Glutamatergic neuron (in vitro differentiated cells): Measurements from ENCODE around the gene LMO4. TPM values are rescaled to one million over a fixed set of nuclear protein-coding genes. Genes with fewer than 3 reads are reported as not detected.

Experiments
- DNase-seq: peaks from one replicate; pipeline ENCODE4 v3.0.0; 2022
- H3K27ac Mint-ChIP-seq: one replicate; pipeline ENCODE4 v1.8.0; 2020; ENCODE audit warnings: mild to moderate bottlenecking, mixed read lengths, inconsistent platforms; ENCODE audit not compliant: unreplicated experiment
- H3K27me3 Mint-ChIP-seq: one replicate; pipeline ENCODE4 v1.8.0; 2020; ENCODE audit warnings: mild to moderate bottlenecking, moderate library complexity, mixed read lengths, inconsistent platforms; ENCODE audit not compliant: unreplicated experiment
- H3K36me3 Mint-ChIP-seq: one replicate; pipeline ENCODE4 v1.8.0; 2020; ENCODE audit warnings: mild to moderate bottlenecking, mixed read lengths, inconsistent platforms; ENCODE audit not compliant: unreplicated experiment
- H3K4me1 Mint-ChIP-seq: one replicate; pipeline ENCODE4 v1.8.0; 2020; ENCODE audit warnings: mild to moderate bottlenecking, low read depth, mixed read lengths, inconsistent platforms; ENCODE audit not compliant: unreplicated experiment
- H3K4me3 Mint-ChIP-seq: one replicate; pipeline ENCODE4 v1.8.0; 2020; ENCODE audit warnings: mild to moderate bottlenecking, mixed read lengths, inconsistent platforms; ENCODE audit not compliant: unreplicated experiment
- H3K9me3 Mint-ChIP-seq: one replicate; pipeline ENCODE4 v1.8.0; 2020; ENCODE audit warnings: mild to moderate bottlenecking, moderate library complexity, mixed read lengths, inconsistent platforms; ENCODE audit not compliant: unreplicated experiment
- total RNA-seq: library from RNA; stranded (reverse); fragmentation: NEBNext Ultra II Directional; extraction: Animal tissue kit (Norgen Biotek cat#: 25700); gene quantifications from one replicate; pipeline ENCODE4 v1.2.1, GENCODE V29; 2021; ENCODE audit not compliant: unreplicated experiment
- TF ChIP-seq, protein P1 (sequence below): fragments of 200-600 bp; sonication (generic); IDR thresholded peaks from one replicate; pipeline ENCODE4 v1.5.0; 2021; ENCODE audit not compliant: partially characterized antibody, unreplicated experiment

The LMO4 gene
- total RNA-seq, 1 donor from 2014 or later = 16.5 TPM

DNA sequence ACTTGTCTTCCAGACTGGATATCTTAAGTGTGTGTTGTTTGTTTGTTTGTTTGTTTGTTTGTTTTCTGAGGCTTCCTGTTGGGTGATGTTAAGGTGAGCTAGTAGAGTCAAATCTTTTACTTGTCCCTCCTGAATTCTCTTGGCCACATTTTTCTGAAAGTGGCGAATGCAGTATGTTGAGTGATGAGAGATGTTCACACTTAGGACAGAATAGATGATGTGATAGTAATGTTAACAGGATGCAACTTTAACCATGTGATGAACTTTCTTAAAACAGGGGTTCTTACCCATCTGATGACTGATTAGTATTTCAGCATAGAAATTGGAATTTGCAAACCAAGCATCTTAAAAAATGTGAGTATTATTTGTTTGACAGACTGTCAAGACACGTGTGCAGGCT, 40.2 kb downstream of the LMO4 start:
- H3K36me3 Mint-ChIP-seq = no peaks in the 10 kb centered on the region
- no peaks in the 10 kb centered on the region for H3K27me3 Mint-ChIP-seq
- H3K27ac Mint-ChIP-seq = no peak overlapping the region
- DNase-seq = no peak
- no peaks in the 10 kb centered on the region for H3K4me1 Mint-ChIP-seq
- peaks cover 3% of the 10 kb centered on the region for H3K9me3 Mint-ChIP-seq
- TF ChIP-seq, protein P1, sequence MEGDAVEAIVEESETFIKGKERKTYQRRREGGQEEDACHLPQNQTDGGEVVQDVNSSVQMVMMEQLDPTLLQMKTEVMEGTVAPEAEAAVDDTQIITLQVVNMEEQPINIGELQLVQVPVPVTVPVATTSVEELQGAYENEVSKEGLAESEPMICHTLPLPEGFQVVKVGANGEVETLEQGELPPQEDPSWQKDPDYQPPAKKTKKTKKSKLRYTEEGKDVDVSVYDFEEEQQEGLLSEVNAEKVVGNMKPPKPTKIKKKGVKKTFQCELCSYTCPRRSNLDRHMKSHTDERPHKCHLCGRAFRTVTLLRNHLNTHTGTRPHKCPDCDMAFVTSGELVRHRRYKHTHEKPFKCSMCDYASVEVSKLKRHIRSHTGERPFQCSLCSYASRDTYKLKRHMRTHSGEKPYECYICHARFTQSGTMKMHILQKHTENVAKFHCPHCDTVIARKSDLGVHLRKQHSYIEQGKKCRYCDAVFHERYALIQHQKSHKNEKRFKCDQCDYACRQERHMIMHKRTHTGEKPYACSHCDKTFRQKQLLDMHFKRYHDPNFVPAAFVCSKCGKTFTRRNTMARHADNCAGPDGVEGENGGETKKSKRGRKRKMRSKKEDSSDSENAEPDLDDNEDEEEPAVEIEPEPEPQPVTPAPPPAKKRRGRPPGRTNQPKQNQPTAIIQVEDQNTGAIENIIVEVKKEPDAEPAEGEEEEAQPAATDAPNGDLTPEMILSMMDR = no peak
- H3K4me3 Mint-ChIP-seq = no peak overlapping the region

DNA sequence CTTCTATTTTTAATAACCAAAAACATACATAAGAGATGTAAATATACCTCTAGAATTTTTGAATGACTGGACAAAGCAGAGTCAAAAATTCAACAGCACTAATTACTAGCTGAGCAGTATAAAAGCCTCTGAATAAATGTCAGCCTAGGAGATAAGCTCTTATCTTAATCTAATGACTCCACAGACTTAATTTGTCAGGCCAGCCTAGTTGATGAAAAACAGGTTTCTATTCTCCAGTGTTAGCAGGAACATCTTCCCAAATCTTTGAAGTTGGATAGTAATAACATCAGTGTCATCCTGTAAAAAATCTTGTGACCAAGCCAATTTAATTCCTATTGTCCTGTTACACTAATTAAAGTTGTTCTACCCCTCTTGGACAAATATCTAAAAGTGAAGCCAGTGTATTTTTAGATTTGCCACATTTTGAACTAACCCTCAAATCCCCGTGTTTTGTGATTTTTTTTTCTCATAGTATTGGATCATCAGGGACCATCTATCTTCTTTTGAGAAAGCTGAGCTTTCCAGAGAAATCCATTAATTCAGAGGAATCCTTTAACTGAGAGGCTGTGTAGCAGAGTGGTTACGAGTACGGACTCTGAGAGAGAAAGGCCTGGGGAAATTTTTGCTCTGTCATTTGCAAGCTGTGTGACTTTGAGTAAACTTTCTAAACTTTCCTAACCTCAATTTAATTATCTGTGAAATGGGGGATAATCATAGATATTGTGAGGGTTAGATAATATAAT, 41.2 kb downstream of the LMO4 start:
- Mint-ChIP-seq H3K27me3 (peaks cover under 1% of the 10 kb centered on the region), H3K4me1 (no peaks in the 10 kb centered on the region), H3K36me3 (no peaks in the 10 kb centered on the region), H3K9me3 (peaks cover 3% of the 10 kb centered on the region), H3K4me3 (no peak overlapping the region), H3K27ac (no peak overlapping the region)
- TF ChIP-seq, protein P1 = no peak
- DNase-seq = no peak

GRCh38 chr1:87370544-87370943, 41.9 kb downstream of the LMO4 start:
- H3K9me3 Mint-ChIP-seq = peaks cover 3% of the 10 kb centered on the region
- H3K27ac Mint-ChIP-seq = no peak overlapping the region
- H3K27me3 Mint-ChIP-seq = peaks cover 2% of the 10 kb centered on the region
- no peaks in the 10 kb centered on the region for H3K4me1 Mint-ChIP-seq
- TF ChIP-seq, protein P1 = no peak
- DNase-seq = no peak
- no peak overlapping the region for H3K4me3 Mint-ChIP-seq
- no peaks in the 10 kb centered on the region for H3K36me3 Mint-ChIP-seq

- Mint-ChIP-seq H3K27me3 (peaks cover 5% of the 10 kb centered on the region), H3K4me3 (no peak overlapping the region), H3K9me3 (peaks cover 3% of the 10 kb centered on the region)
These were observed 50.6 kb downstream of the LMO4 start for GRCh38 chr1:87379306-87379705.

More at GRCh38 chr1:87379306-87379705, 50.6 kb downstream of the LMO4 start:
- Mint-ChIP-seq H3K27ac (no peak overlapping the region), H3K4me1 (no peaks in the 10 kb centered on the region), H3K36me3 (peaks cover 7% of the 10 kb centered on the region)
- no peak for DNase-seq
- TF ChIP-seq, protein P1 = no peak
